ENCODE measurements around the gene MX1. TPM values are rescaled to one million over a fixed set of nuclear protein-coding genes. Genes with fewer than 3 reads are reported as not detected.

Gene MX1
- total and polyA plus RNA-seq, 2 experiments from 2014 or later = 2.1 to 6.5 TPM

DNA sequence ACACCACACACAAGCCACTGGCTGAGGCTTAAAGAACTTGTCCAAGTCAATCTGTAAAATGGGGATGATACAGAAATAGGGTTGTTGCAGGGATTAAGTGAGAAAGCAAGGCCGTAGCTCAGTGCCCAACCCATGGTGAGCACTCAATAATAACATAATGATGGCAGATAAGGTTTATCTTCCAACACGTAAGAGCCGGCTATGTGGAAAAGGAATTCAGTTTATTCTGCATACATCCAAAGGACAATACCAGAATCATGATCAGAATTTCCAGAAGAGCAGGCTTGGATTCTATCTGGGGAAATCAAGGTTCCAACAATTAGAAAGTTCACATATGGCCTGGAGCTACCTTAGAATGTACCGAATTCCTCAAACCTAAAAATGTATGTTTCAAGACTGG is 77.3 kb downstream of the MX1 start:
- peaks cover 3% of the 10 kb centered on the region; the same call in 1 of the 2 replicates for H4K20me1 ChIP-seq (replicated peaks; ENCODE audit: insufficient read depth)
- no peak overlapping the region for H3K27ac Mint-ChIP-seq
- no peak overlapping the region for H2AFZ ChIP-seq
- H3K27me3 Mint-ChIP-seq (ENCODE audit: insufficient read depth, low read depth, poor library complexity) = peaks cover 23% of the 10 kb centered on the region
- H3K27ac ChIP-seq (ENCODE audit: low read depth) = no peak overlapping the region
- H3F3A ChIP-seq (replicated peaks; ENCODE audit: low read depth) = 0 out of 2 replicates have a peak, but pooled peaks cover 4% of the 10 kb centered on the region
- H3K9me2 ChIP-seq (ENCODE audit: insufficient read depth) = no peaks in the 10 kb centered on the region
- no peak overlapping the region for H3K4me2 ChIP-seq
- TF ChIP-seq EZH2 (IDR thresholded peaks at IDR 0.05; ENCODE audit: low read depth, unreplicated experiment) (no peak), STAT1 (IDR thresholded peaks at IDR 0.05; ENCODE audit: unreplicated experiment) (no peak), EZH2phosphoT487 (IDR thresholded peaks at IDR 0.05; ENCODE audit: unreplicated experiment) (no peak), JUNB (IDR thresholded peaks at IDR 0.05; ENCODE audit: unreplicated experiment) (no peak), ZNF331 (CRISPR knock-in tag; IDR thresholded peaks at IDR 0.05; ENCODE audit: low read depth) (no peak), NANOG (IDR thresholded peaks at IDR 0.05; ENCODE audit: borderline replicate concordance) (no peak), POLR2AphosphoS5 (IDR thresholded peaks at IDR 0.05; ENCODE audit: low read depth) (no peak), CREB1 (CRISPR knock-in tag; IDR thresholded peaks at IDR 0.05; ENCODE audit: low read depth) (no peak), ZNF114 (CRISPR knock-in tag; IDR thresholded peaks at IDR 0.05) (no peak)
- TF ChIP-seq, protein P1, sequence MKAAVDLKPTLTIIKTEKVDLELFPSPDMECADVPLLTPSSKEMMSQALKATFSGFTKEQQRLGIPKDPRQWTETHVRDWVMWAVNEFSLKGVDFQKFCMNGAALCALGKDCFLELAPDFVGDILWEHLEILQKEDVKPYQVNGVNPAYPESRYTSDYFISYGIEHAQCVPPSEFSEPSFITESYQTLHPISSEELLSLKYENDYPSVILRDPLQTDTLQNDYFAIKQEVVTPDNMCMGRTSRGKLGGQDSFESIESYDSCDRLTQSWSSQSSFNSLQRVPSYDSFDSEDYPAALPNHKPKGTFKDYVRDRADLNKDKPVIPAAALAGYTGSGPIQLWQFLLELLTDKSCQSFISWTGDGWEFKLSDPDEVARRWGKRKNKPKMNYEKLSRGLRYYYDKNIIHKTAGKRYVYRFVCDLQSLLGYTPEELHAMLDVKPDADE (IDR thresholded peaks at IDR 0.05) = no peak
- TF ChIP-seq, protein P2, sequence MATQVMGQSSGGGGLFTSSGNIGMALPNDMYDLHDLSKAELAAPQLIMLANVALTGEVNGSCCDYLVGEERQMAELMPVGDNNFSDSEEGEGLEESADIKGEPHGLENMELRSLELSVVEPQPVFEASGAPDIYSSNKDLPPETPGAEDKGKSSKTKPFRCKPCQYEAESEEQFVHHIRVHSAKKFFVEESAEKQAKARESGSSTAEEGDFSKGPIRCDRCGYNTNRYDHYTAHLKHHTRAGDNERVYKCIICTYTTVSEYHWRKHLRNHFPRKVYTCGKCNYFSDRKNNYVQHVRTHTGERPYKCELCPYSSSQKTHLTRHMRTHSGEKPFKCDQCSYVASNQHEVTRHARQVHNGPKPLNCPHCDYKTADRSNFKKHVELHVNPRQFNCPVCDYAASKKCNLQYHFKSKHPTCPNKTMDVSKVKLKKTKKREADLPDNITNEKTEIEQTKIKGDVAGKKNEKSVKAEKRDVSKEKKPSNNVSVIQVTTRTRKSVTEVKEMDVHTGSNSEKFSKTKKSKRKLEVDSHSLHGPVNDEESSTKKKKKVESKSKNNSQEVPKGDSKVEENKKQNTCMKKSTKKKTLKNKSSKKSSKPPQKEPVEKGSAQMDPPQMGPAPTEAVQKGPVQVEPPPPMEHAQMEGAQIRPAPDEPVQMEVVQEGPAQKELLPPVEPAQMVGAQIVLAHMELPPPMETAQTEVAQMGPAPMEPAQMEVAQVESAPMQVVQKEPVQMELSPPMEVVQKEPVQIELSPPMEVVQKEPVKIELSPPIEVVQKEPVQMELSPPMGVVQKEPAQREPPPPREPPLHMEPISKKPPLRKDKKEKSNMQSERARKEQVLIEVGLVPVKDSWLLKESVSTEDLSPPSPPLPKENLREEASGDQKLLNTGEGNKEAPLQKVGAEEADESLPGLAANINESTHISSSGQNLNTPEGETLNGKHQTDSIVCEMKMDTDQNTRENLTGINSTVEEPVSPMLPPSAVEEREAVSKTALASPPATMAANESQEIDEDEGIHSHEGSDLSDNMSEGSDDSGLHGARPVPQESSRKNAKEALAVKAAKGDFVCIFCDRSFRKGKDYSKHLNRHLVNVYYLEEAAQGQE (IDR thresholded peaks at IDR 0.05; ENCODE audit: unreplicated experiment) = no peak
- no peak overlapping the region for H3K4me3 Mint-ChIP-seq
- no peaks in the 10 kb centered on the region for H3K36me3 Mint-ChIP-seq (ENCODE audit: low read depth)
- H3K4me1 ChIP-seq (ENCODE audit: insufficient read depth) = peaks cover 8% of the 10 kb centered on the region
- no peak overlapping the region for H3K4me3 ChIP-seq
- H3K27me3 ChIP-seq (ENCODE audit: insufficient read depth) = peaks cover 27% of the 10 kb centered on the region
- H3K4me1 Mint-ChIP-seq = peaks cover 17% of the 10 kb centered on the region
- ATAC-seq (no peak), DNase-seq (ENCODE audit: low spot score) (no peak)
- peaks cover 3% of the 10 kb centered on the region; the same call in 1 of the 2 replicates for H3K79me2 ChIP-seq (replicated peaks; ENCODE audit: insufficient read depth)
- no peaks in the 10 kb centered on the region for H3K36me3 ChIP-seq (ENCODE audit: insufficient read depth)
- H3K9me3 Mint-ChIP-seq = no peaks in the 10 kb centered on the region

DNA sequence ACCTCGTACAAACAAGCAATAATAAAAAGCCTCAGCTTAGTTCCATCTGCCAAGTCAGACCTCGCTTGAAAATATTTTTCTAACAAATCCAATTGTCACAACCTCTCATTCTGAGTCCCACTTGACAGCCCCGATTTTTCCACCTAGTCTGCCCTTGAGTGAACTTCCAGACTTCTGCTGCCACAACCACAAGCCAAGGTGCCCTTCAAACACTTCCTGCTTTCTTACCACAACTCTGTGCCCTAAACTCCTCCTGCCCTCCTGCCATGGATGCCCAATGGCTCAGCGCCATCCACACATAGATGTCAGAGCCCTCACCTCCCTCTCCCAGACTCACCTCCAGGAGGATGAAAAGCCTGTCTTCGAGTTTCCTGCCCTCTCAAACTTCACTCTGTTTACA is 78.0 kb downstream of the MX1 start:
- Histone ChIP-seq H3F3A (replicated peaks; ENCODE audit: low read depth) (0 out of 2 replicates have a peak, but pooled peaks cover 4% of the 10 kb centered on the region), H2AFZ (no peak overlapping the region), H4K20me1 (replicated peaks; ENCODE audit: insufficient read depth) (peaks cover 3% of the 10 kb centered on the region; the same call in 1 of the 2 replicates), H3K4me1 (ENCODE audit: insufficient read depth) (peaks cover 13% of the 10 kb centered on the region), H3K9me2 (ENCODE audit: insufficient read depth) (no peaks in the 10 kb centered on the region), H3K27me3 (ENCODE audit: insufficient read depth) (peaks cover 33% of the 10 kb centered on the region), H3K4me3 (no peak overlapping the region), H3K79me2 (replicated peaks; ENCODE audit: insufficient read depth) (peaks cover 3% of the 10 kb centered on the region; the same call in 1 of the 2 replicates), H3K36me3 (ENCODE audit: insufficient read depth) (no peaks in the 10 kb centered on the region), H3K27ac (ENCODE audit: low read depth) (no peak overlapping the region), H3K4me2 (no peak overlapping the region)
- H3K4me3 Mint-ChIP-seq = no peak overlapping the region
- no peak overlapping the region for H3K27ac Mint-ChIP-seq
- no peak for ATAC-seq
- H3K4me1 Mint-ChIP-seq = peaks cover 21% of the 10 kb centered on the region
- H3K36me3 Mint-ChIP-seq (ENCODE audit: low read depth) = no peaks in the 10 kb centered on the region
- no peak for DNase-seq (ENCODE audit: low spot score)
- no peaks in the 10 kb centered on the region for H3K9me3 Mint-ChIP-seq
- peaks cover 30% of the 10 kb centered on the region for H3K27me3 Mint-ChIP-seq (ENCODE audit: insufficient read depth, low read depth, poor library complexity)
- TF ChIP-seq JUNB (IDR thresholded peaks at IDR 0.05; ENCODE audit: unreplicated experiment) = no peak
- TF ChIP-seq STAT1 (IDR thresholded peaks at IDR 0.05; ENCODE audit: unreplicated experiment) = no peak
- no peak for TF ChIP-seq ZNF114 (CRISPR knock-in tag; IDR thresholded peaks at IDR 0.05)
- TF ChIP-seq POLR2AphosphoS5 (IDR thresholded peaks at IDR 0.05; ENCODE audit: low read depth) = no peak
- no peak for TF ChIP-seq ZNF331 (CRISPR knock-in tag; IDR thresholded peaks at IDR 0.05; ENCODE audit: low read depth)
- TF ChIP-seq NANOG (IDR thresholded peaks at IDR 0.05; ENCODE audit: borderline replicate concordance) = no peak
- TF ChIP-seq, protein P3, sequence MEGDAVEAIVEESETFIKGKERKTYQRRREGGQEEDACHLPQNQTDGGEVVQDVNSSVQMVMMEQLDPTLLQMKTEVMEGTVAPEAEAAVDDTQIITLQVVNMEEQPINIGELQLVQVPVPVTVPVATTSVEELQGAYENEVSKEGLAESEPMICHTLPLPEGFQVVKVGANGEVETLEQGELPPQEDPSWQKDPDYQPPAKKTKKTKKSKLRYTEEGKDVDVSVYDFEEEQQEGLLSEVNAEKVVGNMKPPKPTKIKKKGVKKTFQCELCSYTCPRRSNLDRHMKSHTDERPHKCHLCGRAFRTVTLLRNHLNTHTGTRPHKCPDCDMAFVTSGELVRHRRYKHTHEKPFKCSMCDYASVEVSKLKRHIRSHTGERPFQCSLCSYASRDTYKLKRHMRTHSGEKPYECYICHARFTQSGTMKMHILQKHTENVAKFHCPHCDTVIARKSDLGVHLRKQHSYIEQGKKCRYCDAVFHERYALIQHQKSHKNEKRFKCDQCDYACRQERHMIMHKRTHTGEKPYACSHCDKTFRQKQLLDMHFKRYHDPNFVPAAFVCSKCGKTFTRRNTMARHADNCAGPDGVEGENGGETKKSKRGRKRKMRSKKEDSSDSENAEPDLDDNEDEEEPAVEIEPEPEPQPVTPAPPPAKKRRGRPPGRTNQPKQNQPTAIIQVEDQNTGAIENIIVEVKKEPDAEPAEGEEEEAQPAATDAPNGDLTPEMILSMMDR (conservative IDR thresholded peaks at IDR 0.05; ENCODE audit: low read depth in 2 of 2) = no peak
